ENCODE data around the gene EMILIN1. TPM values are rescaled to one million over a fixed set of nuclear protein-coding genes. Genes with fewer than 3 reads are reported as not detected.

Gene EMILIN1
- total RNA-seq, 2 donors from 2014 or later: 1.9 to 2.1 TPM

GRCh38 chr2:27086090-27086723 lies 7.8 kb downstream of the EMILIN1 start:
- Histone ChIP-seq H3K9me3 (ENCODE audit: control insufficient read depth, low read length) (no peaks in the 10 kb centered on the region), H3K9ac (ENCODE audit: extremely low read depth, low read length, poor library complexity, severe bottlenecking) (peak overlapping the region; percentile 66), H3K27me3 (ENCODE audit: control insufficient read depth, insufficient read depth, low read length, poor library complexity, severe bottlenecking) (peaks cover 26% of the 10 kb centered on the region), H3K4me3 (ENCODE audit: low read length) (peak overlapping the region; percentile 81), H3K36me3 (ENCODE audit: control insufficient read depth, insufficient read depth, low read length) (no peaks in the 10 kb centered on the region), H3K27ac (ENCODE audit: low read depth, low read length) (no peak overlapping the region), H3K4me1 (ENCODE audit: control insufficient read depth, insufficient read depth, low read length) (no peaks in the 10 kb centered on the region)
- Mint-ChIP-seq H3K9me3 (no peaks in the 10 kb centered on the region), H3K27me3 (ENCODE audit: insufficient read depth) (peaks cover 28% of the 10 kb centered on the region), H3K36me3 (ENCODE audit: low read depth) (no peaks in the 10 kb centered on the region), H3K27ac (no peak overlapping the region), H3K4me3 (peak overlapping the region; percentile 58), H3K4me1 (peaks cover 9% of the 10 kb centered on the region)
- 0% methylated on average over 32 to 81 of the region's 81 CpGs for WGBS, 2 experiments (ENCODE audit: insufficient coverage in 1 of 2, insufficient read length in 1 of 2)
- DNase-seq: peak; percentile 99
- peak; percentile 92 for TF ChIP-seq CTCF (conservative IDR thresholded peaks at IDR 0.05)

GRCh38 chr2:27086724-27087593 lies 8.5 kb downstream of the EMILIN1 start, which contains the start of gene KHK:
TSS of gene KHK (plus strand) at chr2:27086772. CDS start at chr2:27087260, 488 bp downstream.
- H3K4me3 ChIP-seq (ENCODE audit: low read length): peak within 1 kb of the TSS; percentile 81
- H3K36me3 ChIP-seq (ENCODE audit: control insufficient read depth, insufficient read depth, low read length): no peaks in the 10 kb centered on the region
- H3K4me3 Mint-ChIP-seq: peak within 1 kb of the TSS; percentile 58
- no peak for TF ChIP-seq CTCF (conservative IDR thresholded peaks at IDR 0.05)
- DNase-seq: peak; percentile 84
- H3K27me3 ChIP-seq (ENCODE audit: control insufficient read depth, insufficient read depth, low read length, poor library complexity, severe bottlenecking): peaks cover 26% of the 10 kb centered on the region
- H3K9me3 Mint-ChIP-seq: no peaks in the 10 kb centered on the region
- H3K4me1 ChIP-seq (ENCODE audit: control insufficient read depth, insufficient read depth, low read length): no peaks in the 10 kb centered on the region
- H3K9ac ChIP-seq (ENCODE audit: extremely low read depth, low read length, poor library complexity, severe bottlenecking): peak within 1 kb of the TSS; percentile 66
- peaks cover 4% of the 10 kb centered on the region for H3K4me1 Mint-ChIP-seq
- no peak within 1 kb of the TSS for H3K27ac Mint-ChIP-seq
- H3K27me3 Mint-ChIP-seq (ENCODE audit: insufficient read depth): peaks cover 28% of the 10 kb centered on the region
- H3K36me3 Mint-ChIP-seq (ENCODE audit: low read depth): no peaks in the 10 kb centered on the region
- 13 to 14% methylated on average over 29 to 54 of the region's 54 CpGs for WGBS, 2 experiments (ENCODE audit: insufficient coverage in 1 of 2, insufficient read length in 1 of 2)
- no peak within 1 kb of the TSS for H3K27ac ChIP-seq (ENCODE audit: low read depth, low read length)
- H3K9me3 ChIP-seq (ENCODE audit: control insufficient read depth, low read length): no peaks in the 10 kb centered on the region

- H3K27me3 ChIP-seq (ENCODE audit: control insufficient read depth, insufficient read depth, low read length, poor library complexity, severe bottlenecking): peaks cover 26% of the 10 kb centered on the region
- no peaks in the 10 kb centered on the region for H3K36me3 ChIP-seq (ENCODE audit: control insufficient read depth, insufficient read depth, low read length)
- H3K36me3 Mint-ChIP-seq (ENCODE audit: low read depth): no peaks in the 10 kb centered on the region
- H3K4me3 Mint-ChIP-seq: no peak overlapping the region
- no peak for TF ChIP-seq CTCF (conservative IDR thresholded peaks at IDR 0.05)
- no peak overlapping the region for H3K4me3 ChIP-seq (ENCODE audit: low read length)
- no peak overlapping the region for H3K9ac ChIP-seq (ENCODE audit: extremely low read depth, low read length, poor library complexity, severe bottlenecking)
- 85 to 89% methylated on average over 3 to 5 of the region's 5 CpGs for WGBS, 2 experiments (ENCODE audit: insufficient coverage in 1 of 2, insufficient read length in 1 of 2)
- H3K4me1 ChIP-seq (ENCODE audit: control insufficient read depth, insufficient read depth, low read length): no peaks in the 10 kb centered on the region
- no peaks in the 10 kb centered on the region for H3K9me3 Mint-ChIP-seq
- no peaks in the 10 kb centered on the region for H3K9me3 ChIP-seq (ENCODE audit: control insufficient read depth, low read length)
- no peak overlapping the region for H3K27ac Mint-ChIP-seq
- H3K27me3 Mint-ChIP-seq (ENCODE audit: insufficient read depth): peaks cover 28% of the 10 kb centered on the region
- DNase-seq: no peak
- peaks cover 4% of the 10 kb centered on the region for H3K4me1 Mint-ChIP-seq
- H3K27ac ChIP-seq (ENCODE audit: low read depth, low read length): no peak overlapping the region
These were observed 9.5 kb downstream of the EMILIN1 start for GRCh38 chr2:27087823-27088410.

All from endodermal cell (in vitro differentiated cells).